BJ (cell line): Measurements from ENCODE around the gene ARHGEF10L. TPM values are rescaled to one million over a fixed set of nuclear protein-coding genes. Genes with fewer than 3 reads are reported as not detected.

Source experiments
- CTCF ChIA-PET: fragments of 350-600 bp; formaldehyde crosslinking; extraction: SDS; loops from one replicate; lab custom pipeline; 2021; ENCODE audit warnings: antibody characterized with exemption, inconsistent platforms; lab: Yijun Ruan, JAX
- POLR2A ChIA-PET: fragments of 300-600 bp; sonication (Branson Sonifier 250); formaldehyde crosslinking; extraction: SDS; loops from one replicate; lab custom pipeline; 2021; ENCODE audit warnings: antibody characterized with exemption; lab: Charles Lee
- DNase-seq: peaks from one replicate; pipeline ENCODE4 v3.0.0-alpha.2; 2011; ENCODE audit warnings: low read depth
- H3K27me3 ChIP-seq: 2 replicates; pipeline ENCODE4 v1.6.0; 2011; ENCODE audit warnings: low read length; ENCODE audit not compliant: control insufficient read depth, insufficient read depth
- H3K36me3 ChIP-seq: 2 replicates; pipeline ENCODE4 v1.5.1; 2011; ENCODE audit warnings: low read length; ENCODE audit not compliant: control insufficient read depth, insufficient read depth
- H3K4me3 ChIP-seq: 2 replicates; pipeline ENCODE4 v1.5.1; 2011; ENCODE audit warnings: low read depth, mild to moderate bottlenecking, control low read depth, low read length
- polyA plus RNA-seq: library from polyadenylated mRNA; depleted of rRNA; stranded (reverse); fragments of >200 nt; gene quantifications from 2 replicates; pipeline ENCODE4 v1.2.3, GENCODE V29; 2011
- TF ChIP-seq, protein P1 (sequence below): IDR thresholded peaks from 2 replicates; pipeline ENCODE4 v1.5.1; 2011; ENCODE audit warnings: low read depth, mild to moderate bottlenecking, control low read depth, inconsistent platforms, low read length, moderate library complexity; ENCODE audit not compliant: insufficient read depth

The ARHGEF10L gene
- polyA plus RNA-seq, 1 experiment: 12.5 TPM

DNA sequence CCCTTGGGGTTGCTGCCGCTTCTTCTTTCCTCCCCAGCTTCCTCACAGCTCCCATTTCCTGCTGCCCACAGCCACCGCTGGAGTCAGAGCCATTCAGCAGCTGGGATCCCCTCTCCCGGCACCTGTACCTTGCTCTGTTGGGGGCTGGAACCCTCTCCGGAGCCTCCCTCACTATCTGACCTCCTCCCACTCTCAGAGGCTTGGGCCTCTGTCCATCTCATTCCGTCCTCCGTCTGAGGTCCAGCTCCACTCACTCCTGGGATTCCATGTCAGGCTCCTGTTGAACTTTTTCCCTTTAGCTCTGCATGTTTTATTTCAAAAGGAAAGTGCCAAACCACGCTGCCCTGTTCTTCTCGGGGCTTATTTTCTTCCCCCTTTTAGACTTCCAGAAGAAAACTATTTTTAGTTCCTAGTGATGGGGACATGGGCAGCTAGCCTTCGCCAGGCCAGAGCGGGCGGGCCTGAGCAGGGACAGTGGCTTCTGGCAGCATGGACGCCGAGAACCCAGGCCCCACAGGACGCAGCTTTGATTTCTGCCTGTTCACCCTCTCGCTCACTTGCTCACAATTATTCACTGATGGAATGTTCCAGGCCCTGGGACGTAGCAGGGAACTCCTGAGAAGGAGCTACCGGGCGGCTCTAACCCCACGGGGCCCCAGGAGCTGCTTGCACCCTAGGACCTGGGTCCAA, 79.2 kb downstream of the ARHGEF10L start:
- POLR2A ChIA-PET: no interaction called here
- H3K27me3 ChIP-seq: no peaks in the 10 kb centered on the region
- no peak overlapping the region for H3K4me3 ChIP-seq
- no peak for DNase-seq
- TF ChIP-seq, protein P1, sequence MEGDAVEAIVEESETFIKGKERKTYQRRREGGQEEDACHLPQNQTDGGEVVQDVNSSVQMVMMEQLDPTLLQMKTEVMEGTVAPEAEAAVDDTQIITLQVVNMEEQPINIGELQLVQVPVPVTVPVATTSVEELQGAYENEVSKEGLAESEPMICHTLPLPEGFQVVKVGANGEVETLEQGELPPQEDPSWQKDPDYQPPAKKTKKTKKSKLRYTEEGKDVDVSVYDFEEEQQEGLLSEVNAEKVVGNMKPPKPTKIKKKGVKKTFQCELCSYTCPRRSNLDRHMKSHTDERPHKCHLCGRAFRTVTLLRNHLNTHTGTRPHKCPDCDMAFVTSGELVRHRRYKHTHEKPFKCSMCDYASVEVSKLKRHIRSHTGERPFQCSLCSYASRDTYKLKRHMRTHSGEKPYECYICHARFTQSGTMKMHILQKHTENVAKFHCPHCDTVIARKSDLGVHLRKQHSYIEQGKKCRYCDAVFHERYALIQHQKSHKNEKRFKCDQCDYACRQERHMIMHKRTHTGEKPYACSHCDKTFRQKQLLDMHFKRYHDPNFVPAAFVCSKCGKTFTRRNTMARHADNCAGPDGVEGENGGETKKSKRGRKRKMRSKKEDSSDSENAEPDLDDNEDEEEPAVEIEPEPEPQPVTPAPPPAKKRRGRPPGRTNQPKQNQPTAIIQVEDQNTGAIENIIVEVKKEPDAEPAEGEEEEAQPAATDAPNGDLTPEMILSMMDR: no peak
- CTCF ChIA-PET: interaction anchor here (0.8 to 2.2 kb wide), 6 partner anchors 12 to 963 kb away, joined by 3 to 11 read pairs (median 4); no protein-coding TSS in a partner anchor
- peaks cover 13% of the 10 kb centered on the region for H3K36me3 ChIP-seq

DNA sequence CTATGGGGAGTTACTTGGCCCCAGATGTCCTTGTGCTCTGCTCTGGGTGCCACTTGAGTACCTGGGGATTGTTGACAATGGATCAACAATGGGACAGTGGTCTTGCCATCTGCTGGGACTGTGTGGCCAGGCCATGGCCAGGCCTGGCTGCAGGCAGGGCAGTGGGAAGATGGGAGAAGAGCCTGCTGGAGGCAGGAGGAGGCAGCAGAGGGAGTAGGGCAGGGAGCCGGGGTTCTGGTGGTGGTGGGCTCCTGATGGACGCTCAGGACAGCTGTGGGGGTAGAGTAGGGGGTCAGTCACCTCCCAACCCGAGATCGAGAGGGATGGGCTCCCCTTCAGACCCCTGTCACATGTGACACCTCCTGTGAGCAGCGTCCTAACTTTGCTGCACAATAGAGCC, 81.0 kb downstream of the ARHGEF10L start:
- Histone ChIP-seq H3K36me3 (peaks cover 16% of the 10 kb centered on the region), H3K4me3 (no peak overlapping the region), H3K27me3 (no peaks in the 10 kb centered on the region)
- CTCF ChIA-PET: interaction anchor here (0.6 to 2.2 kb wide), 4 partner anchors 14 to 152 kb away, joined by 3 to 8 read pairs (median 4); no protein-coding TSS in a partner anchor
- POLR2A ChIA-PET: no interaction called here
- TF ChIP-seq, protein P1: no peak
- DNase-seq: no peak

- Histone ChIP-seq H3K27me3 (no peaks in the 10 kb centered on the region), H3K4me3 (no peak overlapping the region), H3K36me3 (peaks cover 16% of the 10 kb centered on the region)
- CTCF ChIA-PET: interaction anchor here (1.5 kb wide), 1 partner anchor 10 kb away, joined by 4 read pairs; no protein-coding TSS in a partner anchor
- TF ChIP-seq, protein P1: no peak
- no peak for DNase-seq
- POLR2A ChIA-PET: no interaction called here
These were observed 82.2 kb downstream of the ARHGEF10L start for GRCh38 chr1:17621691-17622090.

DNA sequence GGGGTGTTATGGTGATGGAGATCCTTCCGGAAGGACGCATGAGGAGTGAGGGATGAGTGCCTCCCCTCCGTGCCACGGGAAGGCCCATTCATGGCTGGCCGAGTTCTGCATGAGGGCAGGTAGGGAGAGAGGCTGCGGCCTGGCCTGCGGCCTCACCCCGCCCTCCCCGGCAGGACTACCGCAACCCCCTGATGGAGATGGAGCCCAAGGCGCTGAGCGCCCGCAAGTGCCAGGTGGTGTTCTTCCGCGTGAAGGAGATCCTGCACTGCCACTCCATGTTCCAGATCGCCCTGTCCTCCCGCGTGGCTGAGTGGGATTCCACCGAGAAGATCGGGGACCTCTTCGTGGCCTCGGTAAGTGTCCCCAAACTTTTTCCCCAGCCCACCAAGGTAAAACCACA, 83.3 kb downstream of the ARHGEF10L start:
- Histone ChIP-seq H3K36me3 (peaks cover 18% of the 10 kb centered on the region), H3K27me3 (no peaks in the 10 kb centered on the region), H3K4me3 (no peak overlapping the region)
- TF ChIP-seq, protein P1: no peak
- ChIA-PET POLR2A (no interaction called here), CTCF (interaction anchor here (0.7 to 1.5 kb wide), 3 partner anchors 11 to 21 kb away, joined by 3 to 8 read pairs (median 4); no protein-coding TSS in a partner anchor)
- no peak for DNase-seq

DNA sequence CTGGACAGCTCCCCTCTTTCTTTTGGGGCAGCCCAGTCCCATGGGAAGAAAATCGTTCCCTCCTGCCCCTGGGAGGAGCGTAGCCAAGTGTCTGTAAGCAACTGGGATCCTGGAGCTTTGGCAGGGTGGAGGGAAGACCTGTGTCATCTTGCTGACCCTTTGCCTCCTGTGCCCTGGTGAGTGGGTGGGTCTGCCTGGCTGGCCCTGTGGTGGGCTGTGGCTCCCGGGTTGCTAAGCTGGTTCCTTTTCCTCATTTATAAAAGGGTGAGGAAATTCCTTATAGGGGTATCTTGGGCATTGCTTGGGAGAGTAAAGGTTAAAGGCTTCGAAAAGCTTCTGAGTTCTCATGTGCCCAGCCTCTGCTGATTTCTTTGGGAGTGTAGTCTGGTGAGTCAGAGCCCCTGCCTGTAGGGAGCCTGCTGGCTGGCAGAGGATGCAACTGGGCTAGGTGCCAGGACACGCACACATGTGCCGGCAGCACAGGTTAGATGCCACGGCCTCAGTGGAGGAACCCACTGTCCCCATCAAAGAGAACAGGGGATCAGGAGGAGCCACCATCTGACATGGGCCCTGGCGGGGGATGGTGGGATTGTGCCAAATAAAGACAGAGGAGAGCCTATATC, 85.2 kb downstream of the ARHGEF10L start:
- Histone ChIP-seq H3K4me3 (no peak overlapping the region), H3K27me3 (no peaks in the 10 kb centered on the region), H3K36me3 (peaks cover 16% of the 10 kb centered on the region)
- ChIA-PET CTCF (interaction anchor here (1.1 to 1.9 kb wide), 2 partner anchors 13 to 122 kb away, joined by 4 to 5 read pairs; no protein-coding TSS in a partner anchor), POLR2A (no interaction called here)
- TF ChIP-seq, protein P1: no peak
- DNase-seq: no peak
